Gastroesophageal sphincter (tissue), 4 donors: Measurements from ENCODE around the gene OTOP3. TPM values are rescaled to one million over a fixed set of nuclear protein-coding genes. Genes with fewer than 3 reads are reported as not detected.

ENCODE experiments used
- ATAC-seq: fragments of 150-250 bp; one replicate; pipeline ENCODE4 v1.9.1; 2016; ENCODE audit warnings: mild to moderate bottlenecking, moderate library complexity
- H3K27ac ChIP-seq, 4 donors: fragments of 200-600 bp; sonication (generic) in 3 of 4; 1 replicate in 3 of 4; 2 replicates in 1 of 4; pipeline ENCODE4 v1.5.1; 2016 to 2019
- H3K27me3 ChIP-seq: fragments of 200-600 bp; sonication (generic); one replicate; pipeline ENCODE4 v1.5.1; 2019
- H3K36me3 ChIP-seq, 2 donors: fragments of 200-600 bp; sonication (generic); one replicate each; pipeline ENCODE4 v1.5.1; 2019; ENCODE audit warnings: control low read depth in 1 of 2
- H3K4me1 ChIP-seq, 3 donors: fragments of 200-600 bp; sonication (generic); 1 replicate in 2 of 3; 2 replicates in 1 of 3; pipeline ENCODE4 v1.5.1; 2016 to 2019; ENCODE audit warnings: control low read depth in 2 of 3
- H3K4me3 ChIP-seq, 2 donors: fragments of 200-600 bp; sonication (generic); one replicate each; pipeline ENCODE4 v1.5.1; 2019; ENCODE audit warnings: mild to moderate bottlenecking in 1 of 2, moderate library complexity in 1 of 2
- H3K9me3 ChIP-seq, 3 donors: fragments of 200-600 bp; sonication (generic); one replicate each; pipeline ENCODE4 v1.5.1; 2017 to 2019; ENCODE audit warnings: control low read depth in 2 of 3
- EP300 ChIP-seq: sonication (generic); formaldehyde crosslinking; IDR thresholded peaks from one replicate; pipeline ENCODE4 v1.6.1; 2017; ENCODE audit warnings: antibody characterized with exemption, mild to moderate bottlenecking
- POLR2A ChIP-seq, 2 donors: fragments of 450-650 bp; IDR thresholded peaks; one replicate each; pipeline ENCODE4 v1.6.1; 2017; ENCODE audit warnings: antibody characterized with exemption in 2 of 2, mild to moderate bottlenecking in 2 of 2, moderate library complexity in 1 of 2
- POLR2AphosphoS5 ChIP-seq: sonication (generic); formaldehyde crosslinking; IDR thresholded peaks from one replicate; pipeline ENCODE4 v1.6.1; 2017; ENCODE audit warnings: antibody characterized with exemption
- WGBS, 2 donors: methylation state at CpG; one replicate each; pipeline ENCODE4 v1.1.5; 2018; ENCODE audit warnings: low coverage in 1 of 2; 5-methylcytosine and 5-hydroxymethylcytosine counted together
- total RNA-seq, 4 donors: library from RNA; depleted of rRNA; stranded (reverse); fragments of >200 nt; gene quantifications; one replicate each; pipeline ENCODE4 v1.1.0, GENCODE V29; 2016
- TF ChIP-seq, protein P1 (sequence below), 4 experiments: fragments of 200-600 bp in 2 of 4; fragments of 450-650 bp in 2 of 4; sonication (generic) in 1 of 4; IDR thresholded peaks; one replicate each; pipeline ENCODE4 v1.5.1; 2017 to 2019; ENCODE audit warnings: antibody characterized with exemption in 4 of 4, mild to moderate bottlenecking in 2 of 4, moderate library complexity in 2 of 4

Gene OTOP3
- total RNA-seq, 4 donors from 2014 or later: 0.31 to 0.82 TPM; not detected in 2

DNA sequence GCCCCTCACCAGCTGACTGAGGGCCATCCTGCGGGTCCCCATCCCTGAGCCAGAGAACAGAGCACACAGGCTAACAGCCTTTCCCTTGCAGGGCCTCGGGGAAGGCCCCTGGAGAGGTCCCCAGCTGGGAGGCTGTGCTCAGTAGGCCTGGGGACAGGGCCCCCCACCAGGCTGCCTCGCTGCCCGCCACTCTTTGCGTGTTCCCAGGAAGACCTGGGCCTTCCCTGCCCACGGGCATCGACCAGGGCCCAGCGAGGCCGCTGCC lies 36.1 kb downstream of the OTOP3 start:
- H3K36me3 ChIP-seq: no peaks in the 10 kb centered on the region
- no CpG with 5 or more reads among the region's 9 CpGs for WGBS, 2 donors
- peak overlapping the region; percentile 44 to 77 for H3K4me3 ChIP-seq
- H3K9me3 ChIP-seq: no peaks in the 10 kb centered on the region
- H3K4me1 ChIP-seq: peaks cover 0 to 23% (median 14%) of the 10 kb centered on the region in 3 donors
- H3K27ac ChIP-seq: peak overlapping the region in 3 of 4 donors; percentile 22 to 75 (median 45)
- TF ChIP-seq POLR2AphosphoS5 (no peak), EP300 (no peak), POLR2A (IDR thresholded peaks at IDR 0.05) (no peak)
- ATAC-seq: peak; percentile 15
- H3K27me3 ChIP-seq: peaks cover 46% of the 10 kb centered on the region

DNA sequence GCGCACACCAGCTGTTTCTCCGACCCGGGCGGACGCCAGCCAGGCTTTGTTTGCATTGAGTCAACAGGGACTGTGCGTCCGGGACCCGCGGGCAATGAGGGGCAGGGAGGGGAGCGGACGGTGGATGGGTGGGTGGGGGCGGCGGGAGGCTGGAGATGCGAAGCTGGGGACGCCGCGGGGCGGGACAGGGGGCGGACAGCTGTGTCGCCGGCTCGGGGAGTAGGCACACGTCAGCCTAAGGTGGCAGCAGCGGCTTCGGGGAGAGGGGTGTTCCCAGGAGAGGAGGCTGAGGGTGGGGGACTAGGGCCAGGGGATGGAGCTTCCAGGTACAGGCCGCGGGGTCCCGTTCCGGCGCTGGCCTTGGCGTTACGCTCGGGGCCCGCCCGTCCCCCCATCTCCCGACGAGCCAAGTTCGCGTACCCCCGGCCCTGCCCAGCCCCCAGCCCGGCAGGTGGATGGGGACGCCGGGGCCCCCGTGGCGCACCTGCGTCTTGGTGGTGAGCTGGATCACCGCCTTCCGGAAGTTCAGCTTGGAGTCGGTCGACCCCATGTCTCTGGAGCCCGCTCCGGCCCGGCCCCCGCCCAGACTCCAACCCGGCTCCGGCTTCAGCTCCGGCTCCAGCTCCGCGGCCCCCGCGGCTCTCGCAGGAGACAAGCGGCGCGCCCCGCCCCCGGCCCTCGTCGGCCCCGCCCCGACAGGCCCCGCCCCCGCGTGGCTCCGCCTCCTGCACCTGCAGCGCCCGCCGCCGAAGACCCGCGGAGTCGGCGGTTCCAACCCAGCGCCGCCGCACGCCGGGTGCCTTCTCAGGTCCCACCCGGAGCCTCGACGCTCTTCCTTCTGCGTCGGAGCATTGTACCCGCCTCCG lies 36.6 kb downstream of the OTOP3 start, which contains the start of gene HID1:
TSS of gene HID1 (minus strand) at position 653 of the 866 bp plus-strand sequence. CDS start at position 550, 103 bp downstream.
- TF ChIP-seq EP300 (no peak), POLR2A (IDR thresholded peaks at IDR 0.05) (no peak), POLR2AphosphoS5 (no peak)
- TF ChIP-seq, protein P1, sequence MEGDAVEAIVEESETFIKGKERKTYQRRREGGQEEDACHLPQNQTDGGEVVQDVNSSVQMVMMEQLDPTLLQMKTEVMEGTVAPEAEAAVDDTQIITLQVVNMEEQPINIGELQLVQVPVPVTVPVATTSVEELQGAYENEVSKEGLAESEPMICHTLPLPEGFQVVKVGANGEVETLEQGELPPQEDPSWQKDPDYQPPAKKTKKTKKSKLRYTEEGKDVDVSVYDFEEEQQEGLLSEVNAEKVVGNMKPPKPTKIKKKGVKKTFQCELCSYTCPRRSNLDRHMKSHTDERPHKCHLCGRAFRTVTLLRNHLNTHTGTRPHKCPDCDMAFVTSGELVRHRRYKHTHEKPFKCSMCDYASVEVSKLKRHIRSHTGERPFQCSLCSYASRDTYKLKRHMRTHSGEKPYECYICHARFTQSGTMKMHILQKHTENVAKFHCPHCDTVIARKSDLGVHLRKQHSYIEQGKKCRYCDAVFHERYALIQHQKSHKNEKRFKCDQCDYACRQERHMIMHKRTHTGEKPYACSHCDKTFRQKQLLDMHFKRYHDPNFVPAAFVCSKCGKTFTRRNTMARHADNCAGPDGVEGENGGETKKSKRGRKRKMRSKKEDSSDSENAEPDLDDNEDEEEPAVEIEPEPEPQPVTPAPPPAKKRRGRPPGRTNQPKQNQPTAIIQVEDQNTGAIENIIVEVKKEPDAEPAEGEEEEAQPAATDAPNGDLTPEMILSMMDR (IDR thresholded peaks at IDR 0.05): no peak
- ATAC-seq: peak; percentile 71
- Histone ChIP-seq H3K36me3 (no peaks in the 10 kb centered on the region), H3K4me1 (peaks cover 0 to 23% (median 14%) of the 10 kb centered on the region in 3 donors), H3K4me3 (peak within 1 kb of the TSS; percentile 44 to 77), H3K27me3 (peaks cover 46% of the 10 kb centered on the region), H3K9me3 (no peaks in the 10 kb centered on the region), H3K27ac (peak within 1 kb of the TSS in 3 of 4 donors; percentile 22 to 75 (median 45))
- WGBS, 2 donors: 0% methylated on average over 2 to 4 of the region's 95 CpGs

DNA sequence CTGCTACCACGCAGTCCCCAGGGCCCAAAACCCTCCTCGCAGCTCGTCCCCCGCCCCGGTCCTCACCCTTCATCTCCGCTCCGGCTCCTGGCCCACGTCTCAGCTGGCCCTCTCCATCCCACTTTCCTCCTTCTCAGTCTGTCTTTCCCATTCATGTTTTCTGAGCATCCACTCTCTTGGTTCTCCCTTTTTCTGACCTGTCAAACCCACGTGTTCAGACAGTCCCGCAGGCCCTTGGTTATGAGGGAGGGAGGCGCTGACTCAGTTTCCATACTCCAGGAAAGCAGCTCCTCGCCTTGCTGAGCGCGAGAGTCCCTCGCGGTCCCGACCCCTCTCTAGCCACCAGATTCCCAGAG lies 37.3 kb downstream of the OTOP3 start:
- Histone ChIP-seq H3K9me3 (no peaks in the 10 kb centered on the region), H3K4me3 (peak overlapping the region; percentile 44 to 77)
- 3% methylated on average over 5 to 6 of the region's 17 CpGs for WGBS, 2 donors

DNA sequence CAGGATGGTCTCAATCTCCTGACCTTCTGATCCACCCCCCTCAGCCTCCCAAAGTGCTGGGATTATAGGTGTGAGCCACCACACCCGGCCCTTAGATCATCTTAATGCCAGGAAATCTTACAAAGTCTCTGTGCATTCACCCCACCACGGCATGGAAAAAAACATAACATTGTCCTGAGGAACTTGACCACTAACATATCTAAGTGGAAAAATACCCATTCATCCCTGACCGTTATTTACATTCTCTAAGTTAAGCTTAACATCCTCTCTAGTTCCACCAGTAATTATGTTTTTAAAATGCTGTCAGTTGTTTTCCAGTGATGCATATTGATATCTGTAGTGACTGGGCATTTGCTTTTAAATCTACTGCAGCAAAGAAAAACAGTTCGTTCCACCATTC lies 40.2 kb downstream of the OTOP3 start:
- H3K4me3 ChIP-seq: no peak overlapping the region
- TF ChIP-seq, protein P1 (IDR thresholded peaks at IDR 0.05): no peak
- TF ChIP-seq POLR2A (IDR thresholded peaks at IDR 0.05): no peak
- TF ChIP-seq POLR2AphosphoS5: no peak
- TF ChIP-seq EP300: no peak
- no peak overlapping the region for H3K27ac ChIP-seq
- no peaks in the 10 kb centered on the region for H3K9me3 ChIP-seq
- H3K4me1 ChIP-seq: peaks cover 0 to 23% (median 14%) of the 10 kb centered on the region in 3 donors
- no peak for ATAC-seq
- no peaks in the 10 kb centered on the region for H3K36me3 ChIP-seq
- WGBS, 2 donors: 64 to 83% methylated on average over 4 of the region's 4 CpGs
- peaks cover 38% of the 10 kb centered on the region for H3K27me3 ChIP-seq

More for the DNA sequence above, 37.3 kb downstream of the OTOP3 start:
- peak; percentile 13 for ATAC-seq
- H3K27me3 ChIP-seq: peaks cover 46% of the 10 kb centered on the region
- peaks cover 0 to 23% (median 14%) of the 10 kb centered on the region in 3 donors for H3K4me1 ChIP-seq
- H3K36me3 ChIP-seq: no peaks in the 10 kb centered on the region
- H3K27ac ChIP-seq: peak overlapping the region in 1 of 4 donors; percentile 75
- TF ChIP-seq EP300 (no peak), POLR2A (IDR thresholded peaks at IDR 0.05) (no peak), POLR2AphosphoS5 (no peak)
- TF ChIP-seq, protein P1 (IDR thresholded peaks at IDR 0.05): no peak

DNA sequence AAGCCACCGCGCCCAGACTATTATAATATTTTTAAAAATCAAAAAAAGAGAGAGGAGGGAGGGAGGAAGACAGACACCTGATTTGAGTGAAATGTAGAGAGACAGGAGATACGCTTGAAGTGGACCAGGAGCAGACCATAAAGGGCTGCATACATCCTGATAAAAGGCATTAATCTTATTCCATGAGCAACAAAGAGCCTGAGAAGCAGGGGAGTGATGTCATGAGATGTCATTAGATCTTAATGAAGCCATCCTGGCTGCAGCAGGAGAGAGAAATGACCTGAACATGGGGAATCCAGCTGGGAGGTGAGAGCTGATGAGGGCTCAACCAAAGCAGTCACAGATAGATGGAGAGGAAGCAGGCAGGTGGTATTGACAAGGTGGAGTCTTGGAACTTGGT lies 42.1 kb downstream of the OTOP3 start:
- Histone ChIP-seq H3K27me3 (peaks cover 20% of the 10 kb centered on the region), H3K27ac (no peak overlapping the region), H3K36me3 (no peaks in the 10 kb centered on the region), H3K4me3 (no peak overlapping the region), H3K9me3 (no peaks in the 10 kb centered on the region), H3K4me1 (peaks cover 0 to 19% (median 9%) of the 10 kb centered on the region in 3 donors)
- TF ChIP-seq EP300 (no peak), POLR2AphosphoS5 (no peak), POLR2A (IDR thresholded peaks at IDR 0.05) (no peak)
- TF ChIP-seq, protein P1 (IDR thresholded peaks at IDR 0.05): no peak
- ATAC-seq: no peak
- 60 to 79% methylated on average over 1 to 3 of the region's 3 CpGs for WGBS, 2 donors
